ENCODE data around the gene OR5D13.

Gene OR5D13, protein sequence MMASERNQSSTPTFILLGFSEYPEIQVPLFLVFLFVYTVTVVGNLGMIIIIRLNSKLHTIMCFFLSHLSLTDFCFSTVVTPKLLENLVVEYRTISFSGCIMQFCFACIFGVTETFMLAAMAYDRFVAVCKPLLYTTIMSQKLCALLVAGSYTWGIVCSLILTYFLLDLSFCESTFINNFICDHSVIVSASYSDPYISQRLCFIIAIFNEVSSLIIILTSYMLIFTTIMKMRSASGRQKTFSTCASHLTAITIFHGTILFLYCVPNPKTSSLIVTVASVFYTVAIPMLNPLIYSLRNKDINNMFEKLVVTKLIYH

DNA sequence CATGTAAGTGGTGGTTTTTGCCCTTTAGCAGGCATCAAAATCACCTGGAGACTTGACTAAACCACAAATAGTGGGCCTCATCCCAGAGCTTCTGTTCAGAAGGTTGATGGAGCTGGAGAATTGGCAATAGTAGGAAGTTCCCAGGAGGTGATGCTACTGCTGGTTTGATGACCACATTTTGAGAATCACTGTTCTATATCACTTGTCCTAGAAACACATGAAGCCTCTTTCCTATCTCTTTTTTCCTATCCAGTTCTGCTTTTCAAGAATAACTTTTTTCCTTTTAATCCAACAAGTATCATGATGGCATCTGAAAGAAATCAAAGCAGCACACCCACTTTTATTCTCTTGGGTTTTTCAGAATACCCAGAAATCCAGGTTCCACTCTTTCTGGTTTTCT, at the start of gene OR5D13:
OR5D13 (plus strand) TSS at position 301 of the 400 bp plus-strand sequence; CDS start at position 301, 0 bp downstream.
- peaks cover 77% of the 10 kb centered on the region for H3K9me3 Mint-ChIP-seq
- no peaks in the 10 kb centered on the region for H3K27me3 Mint-ChIP-seq (ENCODE audit: low read depth, poor library complexity)
- H3K4me3 Mint-ChIP-seq: no peak within 1 kb of the TSS
- TF ChIP-seq, protein P1, sequence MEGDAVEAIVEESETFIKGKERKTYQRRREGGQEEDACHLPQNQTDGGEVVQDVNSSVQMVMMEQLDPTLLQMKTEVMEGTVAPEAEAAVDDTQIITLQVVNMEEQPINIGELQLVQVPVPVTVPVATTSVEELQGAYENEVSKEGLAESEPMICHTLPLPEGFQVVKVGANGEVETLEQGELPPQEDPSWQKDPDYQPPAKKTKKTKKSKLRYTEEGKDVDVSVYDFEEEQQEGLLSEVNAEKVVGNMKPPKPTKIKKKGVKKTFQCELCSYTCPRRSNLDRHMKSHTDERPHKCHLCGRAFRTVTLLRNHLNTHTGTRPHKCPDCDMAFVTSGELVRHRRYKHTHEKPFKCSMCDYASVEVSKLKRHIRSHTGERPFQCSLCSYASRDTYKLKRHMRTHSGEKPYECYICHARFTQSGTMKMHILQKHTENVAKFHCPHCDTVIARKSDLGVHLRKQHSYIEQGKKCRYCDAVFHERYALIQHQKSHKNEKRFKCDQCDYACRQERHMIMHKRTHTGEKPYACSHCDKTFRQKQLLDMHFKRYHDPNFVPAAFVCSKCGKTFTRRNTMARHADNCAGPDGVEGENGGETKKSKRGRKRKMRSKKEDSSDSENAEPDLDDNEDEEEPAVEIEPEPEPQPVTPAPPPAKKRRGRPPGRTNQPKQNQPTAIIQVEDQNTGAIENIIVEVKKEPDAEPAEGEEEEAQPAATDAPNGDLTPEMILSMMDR (IDR thresholded peaks at IDR 0.05): no peak
- no peak for DNase-seq
- no peaks in the 10 kb centered on the region for H3K36me3 Mint-ChIP-seq (ENCODE audit: low read depth)
- H3K4me1 Mint-ChIP-seq: no peaks in the 10 kb centered on the region
- no peak within 1 kb of the TSS for H3K27ac Mint-ChIP-seq

DNA sequence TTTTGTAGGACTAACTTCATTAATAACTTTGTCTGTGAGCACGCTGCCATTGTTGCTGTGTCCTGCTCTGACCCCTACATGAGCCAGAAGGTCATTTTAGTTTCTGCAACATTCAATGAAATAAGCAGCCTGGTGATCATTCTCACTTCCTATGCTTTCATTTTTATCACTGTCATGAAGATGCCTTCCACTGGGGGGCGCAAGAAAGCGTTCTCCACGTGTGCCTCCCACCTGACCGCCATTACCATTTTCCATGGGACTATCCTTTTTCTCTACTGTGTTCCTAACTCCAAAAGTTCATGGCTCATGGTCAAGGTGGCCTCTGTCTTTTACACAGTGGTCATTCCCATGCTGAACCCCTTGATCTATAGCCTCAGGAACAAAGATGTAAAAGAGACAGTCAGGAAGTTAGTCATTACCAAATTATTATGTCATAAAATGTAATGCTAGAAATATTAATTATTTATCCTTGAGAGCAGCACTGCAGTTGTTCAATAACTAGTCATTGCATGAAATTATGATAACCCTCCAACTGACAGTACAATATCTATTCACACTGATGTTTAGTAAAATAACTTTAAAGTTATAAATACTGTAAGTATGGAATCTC, 46.4 kb upstream of the OR5D13 start:
- Mint-ChIP-seq H3K4me1 (no peaks in the 10 kb centered on the region), H3K27me3 (ENCODE audit: low read depth, poor library complexity) (no peaks in the 10 kb centered on the region), H3K9me3 (peaks cover 61% of the 10 kb centered on the region), H3K27ac (no peak overlapping the region), H3K36me3 (ENCODE audit: low read depth) (no peaks in the 10 kb centered on the region), H3K4me3 (no peak overlapping the region)
- TF ChIP-seq, protein P1 (IDR thresholded peaks at IDR 0.05): no peak
- DNase-seq: no peak

DNA sequence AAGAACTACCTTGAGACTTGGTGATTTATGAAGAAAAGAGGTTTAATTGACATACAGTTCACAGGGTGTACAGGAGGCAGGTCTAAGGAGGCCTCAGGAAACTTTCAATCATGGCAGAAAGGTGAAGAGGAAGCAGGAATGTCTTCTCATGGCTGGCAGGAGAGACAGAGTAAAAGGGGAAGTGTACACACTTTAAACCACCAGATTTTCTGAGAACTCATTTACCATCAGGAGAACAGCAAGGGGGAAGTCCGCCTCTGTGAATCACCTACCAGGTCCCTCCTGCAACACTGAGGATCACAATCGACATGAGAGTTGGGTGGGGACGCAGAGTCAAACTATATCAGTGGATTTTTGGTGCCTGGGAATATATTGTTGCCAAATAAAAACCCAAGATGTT, 40.3 kb upstream of the OR5D13 start:
- Mint-ChIP-seq H3K27ac (no peak overlapping the region), H3K4me1 (no peaks in the 10 kb centered on the region), H3K27me3 (ENCODE audit: low read depth, poor library complexity) (no peaks in the 10 kb centered on the region), H3K36me3 (ENCODE audit: low read depth) (no peaks in the 10 kb centered on the region), H3K4me3 (no peak overlapping the region), H3K9me3 (peaks cover 81% of the 10 kb centered on the region)
- DNase-seq: no peak
- TF ChIP-seq, protein P1 (IDR thresholded peaks at IDR 0.05): no peak

DNA sequence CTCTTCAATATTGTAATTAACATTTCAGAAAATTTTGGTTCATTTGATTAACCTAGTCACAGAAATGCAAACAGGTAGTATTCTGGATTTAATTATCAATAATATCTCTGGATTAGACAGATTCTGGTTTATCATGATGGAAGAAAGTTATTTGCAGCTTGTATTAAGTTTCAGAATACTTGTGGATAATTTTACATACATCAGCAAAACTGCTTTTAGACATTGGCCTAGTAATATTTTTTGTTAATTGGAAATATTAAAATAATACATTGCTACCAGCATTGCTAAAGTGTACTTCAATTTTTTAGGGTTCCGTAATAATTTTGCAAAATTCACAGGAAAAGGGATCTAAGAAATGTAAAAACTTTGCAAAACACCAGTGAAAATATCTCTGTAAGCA, 18.4 kb downstream of the OR5D13 start:
- Mint-ChIP-seq H3K36me3 (ENCODE audit: low read depth) (no peaks in the 10 kb centered on the region), H3K9me3 (peaks cover 61% of the 10 kb centered on the region), H3K27me3 (ENCODE audit: low read depth, poor library complexity) (no peaks in the 10 kb centered on the region), H3K4me1 (no peaks in the 10 kb centered on the region), H3K4me3 (no peak overlapping the region), H3K27ac (no peak overlapping the region)
- TF ChIP-seq, protein P1 (IDR thresholded peaks at IDR 0.05): no peak
- DNase-seq: no peak

DNA sequence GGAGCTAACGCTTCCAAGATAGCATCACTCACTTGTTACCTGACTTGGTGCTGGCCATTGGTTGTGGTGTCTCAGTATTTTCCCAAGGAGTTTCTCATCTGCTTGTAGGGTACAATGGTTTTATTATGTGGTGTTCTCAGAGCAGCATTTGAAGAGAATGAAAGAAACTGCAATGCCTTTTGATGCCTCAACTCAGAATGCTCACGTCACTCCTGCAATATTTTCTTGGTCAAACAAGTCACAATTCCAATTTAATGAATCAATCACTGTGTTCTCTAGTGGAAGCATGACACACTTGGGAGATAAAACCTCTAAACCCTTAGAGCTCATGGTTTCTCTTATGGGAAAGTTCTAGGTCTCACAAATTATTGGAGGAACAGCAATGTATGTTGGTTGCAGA, 20.1 kb downstream of the OR5D13 start:
- no peak for DNase-seq
- Mint-ChIP-seq H3K27me3 (ENCODE audit: low read depth, poor library complexity) (no peaks in the 10 kb centered on the region), H3K9me3 (peaks cover 53% of the 10 kb centered on the region), H3K4me3 (no peak overlapping the region), H3K36me3 (ENCODE audit: low read depth) (no peaks in the 10 kb centered on the region), H3K27ac (no peak overlapping the region), H3K4me1 (no peaks in the 10 kb centered on the region)
- TF ChIP-seq, protein P1 (IDR thresholded peaks at IDR 0.05): no peak

DNA sequence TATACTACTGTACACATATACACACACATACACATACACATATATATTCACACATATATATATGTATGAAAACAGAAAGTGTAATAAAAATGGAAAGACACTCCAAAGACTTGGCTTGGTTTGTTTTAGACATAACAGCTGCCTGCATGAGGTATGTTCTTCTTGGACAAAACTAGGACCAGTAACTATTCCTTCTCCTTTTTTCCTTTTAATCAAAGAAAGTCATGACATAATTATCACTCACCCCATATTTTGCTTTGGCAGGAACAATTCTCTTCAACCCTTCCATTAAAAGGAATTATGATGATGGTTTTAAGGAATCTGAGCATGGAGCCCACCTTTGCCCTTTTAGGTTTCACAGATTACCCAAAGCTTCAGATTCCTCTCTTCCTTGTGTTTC, 22.0 kb downstream of the OR5D13 start, which contains the start of gene OR5D14:
OR5D14 (plus strand) TSS at position 301 of the 400 bp plus-strand sequence; CDS start at position 301, 0 bp downstream.
- H3K9me3 Mint-ChIP-seq: peaks cover 62% of the 10 kb centered on the region
- H3K36me3 Mint-ChIP-seq (ENCODE audit: low read depth): no peaks in the 10 kb centered on the region
- no peak within 1 kb of the TSS for H3K4me3 Mint-ChIP-seq
- H3K4me1 Mint-ChIP-seq: no peaks in the 10 kb centered on the region
- TF ChIP-seq, protein P1 (IDR thresholded peaks at IDR 0.05): no peak
- no peak within 1 kb of the TSS for H3K27ac Mint-ChIP-seq
- H3K27me3 Mint-ChIP-seq (ENCODE audit: low read depth, poor library complexity): no peaks in the 10 kb centered on the region
- DNase-seq: no peak
